DMS53 treated with DMSO at 0.1 percent for 48 hours (cell line): ENCODE measurements around the gene PODXL2.
"Not testable (repeated sequence)": the region's sequence is repeated elsewhere in the genome, so short reads cannot be mapped to it uniquely, and the experiment has no call there.

Experiments used
- DNase-seq: peaks from one replicate; lab custom pipeline; 2025; ENCODE audit not compliant: unreplicated experiment; lab: John Stamatoyannopoulos, UW

The PODXL2 gene

DNA sequence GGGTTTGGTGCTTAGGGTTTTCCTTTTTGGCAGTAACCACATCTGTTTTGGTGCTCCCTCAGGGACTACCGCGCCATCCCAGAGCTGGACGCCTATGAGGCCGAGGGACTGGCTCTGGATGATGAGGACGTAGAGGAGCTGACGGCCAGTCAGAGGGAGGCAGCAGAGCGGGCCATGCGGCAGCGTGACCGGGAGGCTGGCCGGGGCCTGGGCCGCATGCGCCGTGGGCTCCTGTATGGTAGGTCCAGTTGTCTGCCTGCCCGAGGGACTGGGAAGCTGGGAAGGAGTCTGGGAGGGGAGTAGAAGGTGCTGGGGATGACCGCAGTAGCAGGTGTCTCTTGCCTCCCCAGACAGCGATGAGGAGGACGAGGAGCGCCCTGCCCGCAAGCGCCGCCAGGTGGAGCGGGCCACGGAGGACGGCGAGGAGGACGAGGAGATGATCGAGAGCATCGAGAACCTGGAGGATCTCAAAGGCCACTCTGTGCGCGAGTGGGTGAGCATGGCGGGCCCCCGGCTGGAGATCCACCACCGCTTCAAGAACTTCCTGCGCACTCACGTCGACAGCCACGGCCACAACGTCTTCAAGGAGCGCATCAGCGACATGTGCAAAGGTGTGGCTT is 24.3 kb upstream of the PODXL2 start:
- no peak for DNase-seq

DNA sequence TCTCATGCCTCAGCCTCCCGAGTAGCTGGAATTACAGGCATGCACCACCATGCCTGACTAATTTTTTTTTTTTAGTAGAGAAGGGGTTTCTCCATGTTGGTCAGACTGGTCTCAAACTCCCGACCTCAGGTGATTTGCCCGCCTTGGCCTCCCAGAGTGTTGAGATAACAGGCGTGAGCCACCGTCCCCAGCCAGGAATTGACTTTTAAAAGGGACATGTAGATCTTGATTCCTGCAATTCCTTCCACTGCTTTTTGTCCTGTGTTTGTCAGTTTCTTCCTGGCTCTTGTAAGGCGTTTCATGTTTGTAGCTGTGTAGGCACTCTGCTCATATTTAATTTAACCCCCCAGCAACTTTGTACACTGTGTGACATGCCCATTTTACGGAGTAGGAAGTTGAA is 23.4 kb upstream of the PODXL2 start:
- DNase-seq: not testable (repeated sequence)

DNA sequence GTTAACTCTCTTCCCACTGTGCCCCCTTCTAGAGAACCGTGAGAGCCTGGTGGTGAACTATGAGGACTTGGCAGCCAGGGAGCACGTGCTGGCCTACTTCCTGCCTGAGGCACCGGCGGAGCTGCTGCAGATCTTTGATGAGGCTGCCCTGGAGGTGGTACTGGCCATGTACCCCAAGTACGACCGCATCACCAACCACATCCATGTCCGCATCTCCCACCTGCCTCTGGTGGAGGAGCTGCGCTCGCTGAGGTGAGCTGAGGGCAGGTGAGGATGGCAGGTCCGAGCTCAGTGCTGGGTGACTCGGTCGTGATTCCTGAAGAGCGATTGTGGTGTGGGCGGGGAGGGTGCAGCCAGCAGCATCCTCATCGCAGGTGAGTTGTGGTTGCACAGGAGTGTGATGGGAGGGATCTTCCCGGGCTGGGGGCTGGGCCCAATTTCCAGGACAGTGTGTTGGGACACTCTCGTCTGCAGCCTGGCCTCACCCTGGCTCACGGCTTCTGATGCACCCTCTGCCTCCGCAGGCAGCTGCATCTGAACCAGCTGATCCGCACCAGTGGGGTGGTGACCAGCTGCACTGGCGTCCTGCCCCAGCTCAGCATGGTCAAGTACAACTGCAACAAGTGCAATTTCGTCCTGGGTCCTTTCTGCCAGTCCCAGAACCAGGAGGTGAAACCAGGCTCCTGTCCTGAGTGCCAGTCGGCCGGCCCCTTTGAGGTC is 22.7 kb upstream of the PODXL2 start:
- DNase-seq: no peak

DNA sequence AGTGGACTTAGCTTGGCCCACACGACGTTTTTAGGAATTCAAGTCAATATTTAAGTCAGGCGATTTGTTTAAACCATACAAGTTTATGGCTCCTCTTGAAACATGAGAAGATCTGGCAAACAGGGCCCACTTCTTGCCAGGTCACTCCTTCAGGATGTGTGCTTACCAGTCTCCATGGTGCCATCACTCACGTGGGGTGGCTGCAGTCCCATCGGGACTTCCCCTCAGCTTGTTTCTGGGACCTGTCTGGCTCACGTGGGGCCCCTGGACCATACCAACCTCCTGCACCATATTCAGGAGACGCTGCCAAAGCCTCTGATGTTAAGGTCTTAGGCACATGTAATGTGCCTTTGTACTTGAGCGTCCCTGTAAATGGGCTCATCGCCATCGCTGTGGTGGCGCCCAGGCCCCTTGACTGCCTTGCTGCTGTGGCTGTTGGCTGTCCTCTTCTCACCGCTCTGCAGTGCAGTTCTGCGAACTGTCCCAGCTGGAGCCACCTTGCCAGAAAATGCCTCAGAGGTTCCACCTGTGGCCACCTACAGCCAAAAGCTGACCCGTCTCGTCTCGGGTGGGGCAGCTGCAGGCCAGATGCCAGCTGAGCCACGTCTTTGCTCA is 21.9 kb upstream of the PODXL2 start:
- no peak for DNase-seq

DNA sequence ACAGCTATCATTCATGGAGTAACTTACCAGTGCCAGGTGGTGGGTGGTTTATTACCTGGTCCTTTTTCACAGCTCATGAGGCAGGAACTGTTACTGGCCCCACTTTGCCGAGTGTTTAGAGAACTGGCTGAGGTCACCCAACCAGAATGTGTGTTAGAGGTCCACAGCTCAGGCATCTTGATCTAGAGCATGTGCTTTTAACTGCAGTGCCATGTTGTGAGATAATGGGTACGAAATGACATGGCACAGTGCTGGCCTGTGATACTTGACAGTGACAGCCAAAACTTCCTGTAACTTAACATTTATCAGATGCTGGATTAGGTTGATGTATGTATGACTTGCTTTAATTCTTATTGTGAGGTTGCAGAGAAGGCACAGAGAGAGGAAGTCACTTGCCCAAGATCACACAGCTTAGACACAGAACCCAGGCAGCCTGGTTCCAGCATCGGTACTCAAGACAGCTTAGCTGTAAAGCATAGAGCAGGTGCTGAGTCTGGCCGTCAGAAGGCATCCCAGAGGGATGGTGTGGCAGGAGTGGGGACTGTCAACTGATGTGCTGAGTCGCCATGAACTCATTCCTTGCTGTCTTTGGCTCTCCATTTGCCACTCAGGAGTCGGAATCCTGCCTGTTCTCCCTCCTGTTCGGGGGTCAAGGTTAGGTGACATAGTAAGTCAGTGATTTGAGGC is 21.2 kb upstream of the PODXL2 start:
- DNase-seq: no peak

DNA sequence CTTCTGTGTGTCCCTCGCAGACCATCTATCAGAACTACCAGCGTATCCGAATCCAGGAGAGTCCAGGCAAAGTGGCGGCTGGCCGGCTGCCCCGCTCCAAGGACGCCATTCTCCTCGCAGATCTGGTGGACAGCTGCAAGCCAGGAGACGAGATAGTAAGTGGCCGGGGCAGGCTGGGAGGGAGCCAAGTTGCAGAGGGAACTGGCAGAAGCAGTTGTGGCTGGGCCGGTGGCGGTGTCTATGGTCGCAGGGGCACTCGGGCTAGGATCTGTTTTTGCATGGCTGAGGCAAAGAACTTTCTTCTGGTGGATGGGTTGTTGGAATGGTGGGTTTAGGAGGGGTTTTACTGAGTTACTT is 20.6 kb upstream of the PODXL2 start:
- no peak for DNase-seq

DNA sequence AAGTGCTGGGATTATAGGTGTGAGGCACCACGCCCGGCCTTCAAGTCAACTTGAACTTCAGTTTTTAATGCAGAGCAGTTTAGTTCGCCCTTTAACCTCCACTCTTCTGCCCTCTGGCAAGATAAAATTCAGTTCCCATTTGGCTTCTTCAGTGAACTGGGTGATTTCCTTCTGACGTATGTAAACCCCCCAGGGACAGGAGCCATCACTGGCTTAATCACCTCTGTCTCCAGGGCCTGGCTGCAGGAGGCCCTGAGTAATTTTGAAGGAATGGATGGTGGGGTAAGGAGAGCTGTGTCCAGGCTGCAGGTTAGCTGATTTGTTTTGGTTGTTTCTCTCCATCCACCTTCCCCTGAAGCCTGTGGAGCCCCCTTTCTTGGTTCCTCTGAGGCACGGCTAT is 18.9 kb upstream of the PODXL2 start:
- no peak for DNase-seq

DNA sequence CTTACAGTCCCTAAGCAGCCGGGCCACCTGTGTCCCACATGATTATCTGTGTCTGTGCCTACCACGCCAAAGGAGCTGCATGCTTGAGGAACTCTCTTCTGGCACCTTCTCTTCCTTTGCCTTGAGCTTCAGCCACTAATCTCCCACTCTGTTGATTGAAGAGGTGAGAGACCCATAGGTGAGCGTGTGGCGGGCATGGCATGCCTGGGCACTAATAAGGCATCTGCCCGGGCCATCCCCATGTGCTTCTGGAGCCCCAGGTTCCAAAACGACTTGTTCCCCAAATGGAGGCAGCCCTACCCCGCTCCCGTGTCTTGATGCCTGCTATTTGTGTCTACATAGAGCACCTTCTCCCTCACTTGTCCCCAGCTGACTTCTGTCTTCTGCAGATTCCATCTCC is 17.7 kb upstream of the PODXL2 start:
- no peak for DNase-seq

DNA sequence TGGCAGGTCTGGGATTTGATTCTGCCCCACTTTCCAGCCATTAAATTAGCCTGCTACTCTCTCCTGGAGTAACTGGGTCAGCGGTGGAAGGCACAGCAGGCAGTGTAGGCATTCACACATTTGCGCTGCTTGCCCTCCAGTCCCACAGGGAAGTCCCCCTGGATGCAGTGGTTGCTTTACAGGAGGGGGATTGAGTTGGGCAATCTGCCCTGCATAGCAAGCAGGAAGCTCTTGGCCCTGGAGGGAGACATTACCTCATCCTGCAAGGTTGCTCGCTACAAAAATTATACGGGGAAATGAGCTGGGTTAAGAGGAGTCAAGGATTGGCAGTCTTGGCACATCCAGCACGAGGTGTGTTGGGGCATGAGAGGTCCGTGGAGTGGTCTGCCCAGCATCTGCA is 16.0 kb upstream of the PODXL2 start:
- DNase-seq: no peak

DNA sequence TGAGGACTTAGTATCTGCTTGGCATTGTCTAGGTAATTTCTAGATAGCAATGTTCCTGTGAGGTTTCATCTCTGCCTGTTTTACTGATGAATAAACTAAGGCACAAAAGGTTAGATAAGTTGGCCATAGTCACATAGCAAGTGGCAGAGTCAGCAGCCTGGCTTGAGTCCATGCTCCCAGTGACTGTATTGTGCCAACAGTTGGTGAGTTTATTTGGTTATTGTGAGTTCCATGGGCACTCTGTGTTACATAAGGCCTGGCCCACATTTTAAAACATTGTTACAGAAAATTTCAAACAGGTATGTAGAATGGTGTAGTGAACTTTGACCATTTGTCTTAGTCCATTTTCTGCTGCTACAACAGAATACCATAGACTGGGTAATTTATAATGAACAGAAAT is 15.6 kb upstream of the PODXL2 start:
- DNase-seq: no peak

DNA sequence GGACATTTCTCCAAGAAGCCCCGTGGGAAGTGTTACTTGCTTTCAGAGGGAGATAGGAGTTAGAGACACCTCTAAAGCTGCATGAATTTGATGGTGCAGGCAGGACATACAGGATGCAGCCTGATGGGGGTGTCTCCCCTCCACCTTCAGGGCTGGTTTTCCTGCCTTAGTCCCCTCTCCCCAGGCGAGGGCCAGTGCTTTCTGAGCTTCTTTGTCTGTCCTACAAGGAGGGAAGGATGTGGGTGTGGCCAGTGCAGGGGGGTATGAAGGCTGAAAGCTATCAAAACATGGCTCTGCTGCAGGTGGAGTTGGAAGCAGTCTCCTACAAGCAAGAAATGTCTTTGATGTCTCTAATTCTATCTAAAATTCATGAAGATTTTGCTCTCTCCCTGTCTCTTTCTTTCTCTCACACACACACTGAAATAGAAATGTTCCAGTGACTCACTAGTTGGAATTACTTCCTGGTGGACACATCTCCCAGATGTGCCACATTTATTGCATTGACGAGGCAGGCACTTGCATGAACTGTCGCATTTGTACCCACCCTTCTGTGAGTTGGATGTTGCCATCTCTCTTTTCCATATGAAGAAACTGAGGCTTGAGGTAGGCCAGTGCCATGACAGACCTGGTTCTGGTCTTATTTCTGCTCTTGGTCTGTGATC is 13.9 kb upstream of the PODXL2 start:
- DNase-seq: no peak

DNA sequence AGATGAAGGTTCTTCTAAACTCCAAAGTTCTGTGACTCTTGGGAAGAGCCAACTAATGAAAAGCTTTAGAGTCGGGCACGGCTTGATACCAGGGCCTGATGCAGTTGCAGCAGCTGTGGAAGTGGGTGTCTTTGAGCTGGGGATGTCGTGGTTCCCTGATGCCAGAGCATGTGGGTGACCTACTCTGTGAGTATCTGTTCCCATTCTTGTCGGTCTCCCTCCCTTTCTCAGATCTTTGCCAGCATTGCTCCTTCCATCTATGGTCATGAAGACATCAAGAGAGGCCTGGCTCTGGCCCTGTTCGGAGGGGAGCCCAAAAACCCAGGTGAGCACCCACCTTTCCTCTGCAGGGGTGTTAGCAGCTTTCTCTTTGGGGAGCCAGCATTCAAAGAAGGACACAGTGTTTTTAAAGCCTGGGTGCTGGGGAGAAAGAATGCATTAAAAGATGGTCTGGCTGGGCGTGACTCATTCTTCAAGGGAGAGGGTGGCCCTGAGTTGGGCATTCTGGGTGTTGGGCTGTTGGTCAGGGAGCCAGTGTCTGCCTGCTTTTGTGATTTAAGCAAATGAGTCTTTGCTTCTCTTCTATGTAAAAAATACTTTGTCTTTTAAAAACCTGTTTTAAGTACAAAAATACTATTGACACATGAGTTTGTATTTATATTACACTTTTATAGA is 13.2 kb upstream of the PODXL2 start:
- DNase-seq: no peak

DNA sequence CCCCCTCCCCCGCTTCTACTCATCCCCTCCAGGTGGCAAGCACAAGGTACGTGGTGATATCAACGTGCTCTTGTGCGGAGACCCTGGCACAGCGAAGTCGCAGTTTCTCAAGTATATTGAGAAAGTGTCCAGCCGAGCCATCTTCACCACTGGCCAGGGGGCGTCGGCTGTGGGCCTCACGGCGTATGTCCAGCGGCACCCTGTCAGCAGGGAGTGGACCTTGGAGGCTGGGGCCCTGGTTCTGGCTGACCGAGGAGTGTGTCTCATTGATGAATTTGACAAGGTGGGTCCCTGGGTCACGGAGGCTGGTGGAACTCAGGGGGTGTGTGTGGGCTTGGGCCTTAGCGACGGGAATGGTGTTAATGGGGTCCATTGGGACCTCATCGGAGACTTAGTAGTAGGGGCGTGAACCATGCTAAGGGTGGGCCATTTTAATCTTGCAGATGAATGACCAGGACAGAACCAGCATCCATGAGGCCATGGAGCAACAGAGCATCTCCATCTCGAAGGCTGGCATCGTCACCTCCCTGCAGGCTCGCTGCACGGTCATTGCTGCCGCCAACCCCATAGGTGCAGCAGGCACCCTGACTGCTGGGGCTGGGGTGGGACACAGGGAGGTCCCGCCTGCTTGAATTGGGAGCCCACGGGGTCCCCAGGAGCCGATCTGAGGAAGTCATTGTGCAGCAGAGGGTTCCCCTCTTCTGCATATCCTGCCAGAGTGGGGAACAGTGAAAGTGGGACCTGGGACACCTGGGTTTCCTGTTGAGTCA is 12.0 kb upstream of the PODXL2 start:
- no peak for DNase-seq

DNA sequence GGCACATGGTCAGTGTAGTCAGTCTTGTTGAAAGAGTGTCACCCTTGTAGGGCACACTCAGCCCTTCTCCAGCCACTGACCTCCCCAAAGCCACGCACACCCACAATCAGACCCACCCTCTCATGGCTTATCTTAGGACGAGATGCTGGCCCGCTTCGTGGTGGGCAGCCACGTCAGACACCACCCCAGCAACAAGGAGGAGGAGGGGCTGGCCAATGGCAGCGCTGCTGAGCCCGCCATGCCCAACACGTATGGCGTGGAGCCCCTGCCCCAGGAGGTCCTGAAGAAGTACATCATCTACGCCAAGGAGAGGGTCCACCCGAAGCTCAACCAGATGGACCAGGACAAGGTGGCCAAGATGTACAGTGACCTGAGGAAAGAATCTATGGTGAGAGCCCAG is 10.1 kb upstream of the PODXL2 start:
- DNase-seq: no peak

DNA sequence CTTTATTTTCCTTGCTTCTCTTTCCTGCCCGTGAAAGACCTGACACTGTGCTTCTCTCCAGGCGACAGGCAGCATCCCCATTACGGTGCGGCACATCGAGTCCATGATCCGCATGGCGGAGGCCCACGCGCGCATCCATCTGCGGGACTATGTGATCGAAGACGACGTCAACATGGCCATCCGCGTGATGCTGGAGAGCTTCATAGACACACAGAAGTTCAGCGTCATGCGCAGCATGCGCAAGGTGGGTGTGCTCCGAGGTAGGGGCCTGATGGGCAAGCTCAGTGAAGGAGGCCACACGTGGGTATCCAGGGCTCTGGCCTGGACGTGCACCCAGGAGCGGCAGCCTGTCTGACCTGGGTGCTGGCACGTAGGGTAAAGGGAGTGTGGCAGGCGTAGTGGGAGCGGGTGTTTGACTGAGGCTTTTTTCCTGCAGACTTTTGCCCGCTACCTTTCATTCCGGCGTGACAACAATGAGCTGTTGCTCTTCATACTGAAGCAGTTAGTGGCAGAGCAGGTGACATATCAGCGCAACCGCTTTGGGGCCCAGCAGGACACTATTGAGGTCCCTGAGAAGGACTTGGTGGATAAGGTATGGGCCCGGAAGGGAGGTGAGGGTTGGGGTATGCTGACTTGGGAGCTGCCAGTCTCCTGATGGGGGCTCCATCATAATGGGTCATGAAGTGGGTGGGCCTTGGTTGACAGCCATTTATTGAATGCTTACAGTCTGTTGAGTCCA is 8.2 kb upstream of the PODXL2 start:
- no peak for DNase-seq

DNA sequence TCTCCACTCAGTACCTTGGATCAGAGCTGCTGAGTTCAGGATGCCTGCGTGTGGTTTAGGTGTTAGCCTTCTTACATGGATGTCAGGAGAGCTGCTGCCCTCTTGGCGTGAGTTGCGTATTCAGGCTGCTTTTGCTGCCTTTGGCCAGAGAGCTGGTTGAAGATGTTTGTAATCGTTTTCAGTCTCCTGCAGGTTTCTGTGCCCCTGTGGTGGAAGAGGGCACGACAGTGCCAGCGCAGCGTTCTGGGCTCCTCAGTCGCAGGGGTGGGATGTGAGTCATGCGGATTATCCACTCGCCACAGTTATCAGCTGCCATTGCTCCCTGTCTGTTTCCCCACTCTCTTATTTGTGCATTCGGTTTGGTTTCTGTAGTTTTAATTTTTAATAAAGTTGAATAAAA is 7.0 kb upstream of the PODXL2 start:
- no peak for DNase-seq

DNA sequence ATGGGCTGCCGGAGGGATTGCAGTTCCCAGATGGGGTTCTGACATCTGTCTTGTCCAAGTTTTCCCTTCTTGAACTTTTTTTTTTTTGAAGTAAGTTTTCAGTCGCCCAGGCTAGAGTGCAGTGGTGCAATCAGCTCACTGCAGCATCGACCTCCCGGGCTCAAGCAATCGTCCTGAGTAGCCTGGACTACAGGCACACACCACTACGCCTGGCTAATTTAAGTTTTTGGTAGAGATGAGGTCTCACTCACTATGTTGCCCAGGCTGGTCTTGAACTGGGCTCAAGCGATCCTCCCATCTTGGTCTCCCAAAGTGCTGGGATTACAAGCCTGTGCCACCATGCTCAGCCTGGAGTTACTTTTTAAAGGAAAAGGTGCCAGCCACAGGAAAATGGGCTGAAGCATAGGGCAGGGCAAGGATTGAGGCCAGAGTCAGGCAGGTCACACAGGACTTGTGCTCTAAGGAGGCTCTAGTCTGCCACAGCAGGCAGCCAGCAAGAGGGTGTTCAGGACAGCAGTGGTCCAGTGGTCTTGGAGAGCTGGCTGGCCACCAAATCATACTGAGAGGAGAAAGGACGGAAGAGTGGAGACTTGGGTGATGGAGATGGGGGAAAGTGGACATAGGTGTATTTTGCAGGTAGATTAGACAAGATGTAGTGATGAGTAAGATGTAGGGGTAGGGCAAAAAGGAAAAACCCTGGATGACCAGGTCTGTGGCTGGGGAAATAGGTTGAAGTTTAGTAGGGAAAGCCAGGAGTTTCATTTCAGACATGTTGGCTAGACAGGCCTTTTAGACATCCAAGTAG is 6.0 kb upstream of the PODXL2 start:
- no peak for DNase-seq

DNA sequence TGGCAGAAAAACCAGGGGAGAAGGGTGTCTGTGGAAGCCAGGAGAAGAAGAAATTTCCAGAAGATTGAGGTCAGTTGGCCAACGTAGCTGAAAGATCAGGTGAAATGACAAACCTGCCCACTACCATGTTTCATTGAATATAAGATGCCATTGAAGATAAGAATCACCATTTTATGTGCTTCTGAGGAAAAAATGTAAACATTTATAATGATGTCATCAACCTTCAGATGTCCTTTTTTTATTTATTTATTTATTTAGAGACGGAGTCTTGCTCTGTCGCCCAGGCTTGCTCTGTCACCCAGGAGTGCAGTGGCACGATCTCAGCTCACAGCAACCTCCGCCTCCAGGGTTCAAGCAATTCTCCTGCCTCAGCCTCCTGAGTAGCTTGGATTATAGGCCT is 4.9 kb upstream of the PODXL2 start:
- no peak for DNase-seq

DNA sequence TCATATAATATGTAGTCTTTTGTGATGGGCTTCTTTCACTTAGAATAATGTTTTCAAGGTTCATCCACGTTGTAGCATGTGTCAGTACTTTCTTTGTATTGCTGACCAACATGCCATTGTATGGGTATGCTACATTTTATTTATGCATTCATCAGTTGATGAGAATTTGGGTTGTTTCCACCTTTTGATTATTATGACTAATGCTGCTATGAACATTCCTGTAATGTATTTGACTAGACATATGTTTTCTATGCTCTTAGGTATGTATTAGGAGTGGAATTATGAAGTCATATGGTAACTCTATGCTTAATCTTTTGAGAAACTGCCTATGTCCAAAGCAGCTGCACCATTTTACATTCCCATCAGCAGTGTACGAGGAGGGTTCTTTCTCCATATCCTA is 3.2 kb upstream of the PODXL2 start:
- DNase-seq: no peak
